A673 (cell line): ENCODE data around the gene ELK4. TPM values are rescaled to one million over a fixed set of nuclear protein-coding genes. Genes with fewer than 3 reads are reported as not detected.

Experiments
- BruUV-seq: library from RNA; stranded (reverse); fragments of 400-500 nt; replicated peaks from 2 replicates; lab custom pipeline; 2021; lab: Mats Ljungman, UMichigan
- CTCF ChIA-PET: fragments of 300-600 bp; sonication (Branson Sonifier 250); formaldehyde crosslinking; loops from one replicate; lab custom pipeline; 2022; ENCODE audit warnings: antibody characterized with exemption; lab: Charles Lee
- POLR2A ChIA-PET: fragments of 300-600 bp; sonication (Branson Sonifier 250); formaldehyde crosslinking; loops from one replicate; lab custom pipeline; 2022; ENCODE audit warnings: antibody characterized with exemption; ENCODE audit not compliant: low non-redundant PET; lab: Charles Lee
- DNase-seq: peaks from one replicate; pipeline ENCODE4 v3.0.0-alpha.2; 2015; ENCODE audit warnings: low spot score
- H3K27ac ChIP-seq: fragments of 200-600 bp; sonication (generic); 2 replicates; pipeline ENCODE4 v1.5.1; 2016; ENCODE audit warnings: mixed run types, low read depth, mild to moderate bottlenecking, mixed read lengths, antibody characterized with exemption, low read length; ENCODE audit not compliant: poor library complexity, severe bottlenecking
- H3K27me3 ChIP-seq: fragments of 200-600 bp; sonication (generic); replicated peaks from 2 replicates; pipeline ENCODE4 v1.6.1; 2017; ENCODE audit warnings: mixed run types, low read depth, mild to moderate bottlenecking, mixed read lengths, antibody characterized with exemption, low read length; ENCODE audit not compliant: insufficient read depth, poor library complexity
- H3K36me3 ChIP-seq: fragments of 200-600 bp; sonication (generic); 2 replicates; pipeline ENCODE4 v1.6.1; 2016; ENCODE audit warnings: mixed run types, mild to moderate bottlenecking, mixed read lengths, antibody characterized with exemption, low read length; ENCODE audit not compliant: insufficient read depth, poor library complexity, severe bottlenecking
- H3K4me1 ChIP-seq: fragments of 200-600 bp; sonication (generic); 2 replicates; pipeline ENCODE4 v1.6.1; 2017; ENCODE audit warnings: mixed run types, mild to moderate bottlenecking, mixed read lengths, antibody characterized with exemption, low read length; ENCODE audit not compliant: insufficient read depth, poor library complexity, severe bottlenecking
- H3K4me3 ChIP-seq: fragments of 200-600 bp; sonication (generic); 2 replicates; pipeline ENCODE4 v1.5.1; 2016; ENCODE audit warnings: low read depth, mixed run types, mild to moderate bottlenecking, mixed read lengths, low read length; ENCODE audit not compliant: poor library complexity, severe bottlenecking
- H3K9me3 ChIP-seq: fragments of 200-600 bp; sonication (generic); 2 replicates; pipeline ENCODE4 v1.6.1; 2016; ENCODE audit warnings: mixed run types, low read depth, mild to moderate bottlenecking, mixed read lengths, antibody characterized with exemption, low read length; ENCODE audit not compliant: poor library complexity, severe bottlenecking
- CTCF ChIP-seq: fragments of 300-800, 200-600 bp; sonication (generic); conservative IDR thresholded peaks from 2 replicates; pipeline ENCODE4 v1.5.1; 2017; ENCODE audit warnings: low read depth, mild to moderate bottlenecking, antibody characterized with exemption, low read length, moderate library complexity, mixed read lengths
- EZH2 ChIP-seq: fragments of 200-600 bp; sonication (generic); IDR thresholded peaks from 2 replicates; pipeline ENCODE4 v1.6.1; 2017; ENCODE audit warnings: borderline replicate concordance, low read depth, mild to moderate bottlenecking, mixed read lengths, antibody characterized with exemption, low read length; ENCODE audit not compliant: poor library complexity, severe bottlenecking
- intact Hi-C: fragments of 100-400 bp; cut with micrococcal nuclease; formaldehyde crosslinking; loops from one replicate; pipeline ENCODE4 v1.10.0; 2022; ENCODE audit not compliant: unreplicated experiment
- total RNA-seq: library from RNA; stranded (reverse); gene quantifications from 2 replicates; pipeline ENCODE4 v1.2.3, GENCODE V29; 2021

The ELK4 gene
- total RNA-seq, 1 experiment from 2014 or later, result 38.2 TPM

DNA sequence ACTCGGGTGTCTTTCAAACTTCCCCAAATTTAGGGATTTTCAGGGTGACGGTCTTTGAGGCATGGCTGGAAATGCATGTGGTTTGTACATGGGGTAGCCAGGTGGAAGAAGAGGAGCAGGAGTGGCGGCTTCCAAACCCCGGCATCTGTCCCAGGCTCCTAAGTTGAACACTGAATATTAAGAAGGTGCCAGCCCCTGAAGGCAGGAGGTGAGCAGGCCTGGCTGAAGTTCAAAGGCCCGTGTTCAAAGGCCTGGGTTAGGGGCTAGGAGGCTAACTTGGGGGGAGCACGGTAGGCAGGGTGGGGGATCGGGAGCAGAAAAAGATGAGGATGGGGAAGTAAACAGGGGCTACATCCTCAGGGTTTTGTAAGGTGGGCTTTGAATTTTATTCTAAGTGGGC lies 42.8 kb downstream of the ELK4 start:
- POLR2A ChIA-PET, result interaction anchor here (0.7 kb wide), 1 partner anchor 122 kb away, joined by 15 read pairs; no protein-coding TSS in a partner anchor
- Histone ChIP-seq H3K27ac (no peak overlapping the region), H3K4me3 (no peak overlapping the region), H3K27me3 (peaks cover 10% of the 10 kb centered on the region), H3K4me1 (no peaks in the 10 kb centered on the region), H3K9me3 (no peaks in the 10 kb centered on the region), H3K36me3 (no peaks in the 10 kb centered on the region)
- no peak for TF ChIP-seq CTCF
- TF ChIP-seq EZH2, result no peak
- BruUV-seq, result no TSS peak
- DNase-seq, result no peak
- intact Hi-C loops, result loop anchor here (5.0 kb wide), 1 partner anchor 57 kb away; no protein-coding TSS in a partner anchor
- CTCF ChIA-PET, result interaction anchor here (1.1 kb wide), 1 partner anchor 69 kb away, joined by 10 read pairs; no protein-coding TSS in a partner anchor

- Histone ChIP-seq H3K27me3 (peaks cover 10% of the 10 kb centered on the region), H3K9me3 (no peaks in the 10 kb centered on the region), H3K4me1 (no peaks in the 10 kb centered on the region), H3K4me3 (no peak overlapping the region), H3K27ac (no peak overlapping the region), H3K36me3 (no peaks in the 10 kb centered on the region)
- DNase-seq, result peak; percentile 54
- no TSS peak for BruUV-seq
- intact Hi-C loops, result loop anchor here (5.0 kb wide), 1 partner anchor 56 kb away; no protein-coding TSS in a partner anchor
- no peak for TF ChIP-seq EZH2
- peak; percentile 51 for TF ChIP-seq CTCF
- ChIA-PET CTCF (interaction anchor here (1.0 to 1.1 kb wide), 2 partner anchors 68 to 69 kb away, joined by 3 to 10 read pairs; no protein-coding TSS in a partner anchor), POLR2A (interaction anchor here (0.7 kb wide), 1 partner anchor 123 kb away, joined by 15 read pairs; no protein-coding TSS in a partner anchor)
Observed at GRCh38 chr1:205588636-205589035, 43.2 kb downstream of the ELK4 start.

DNA sequence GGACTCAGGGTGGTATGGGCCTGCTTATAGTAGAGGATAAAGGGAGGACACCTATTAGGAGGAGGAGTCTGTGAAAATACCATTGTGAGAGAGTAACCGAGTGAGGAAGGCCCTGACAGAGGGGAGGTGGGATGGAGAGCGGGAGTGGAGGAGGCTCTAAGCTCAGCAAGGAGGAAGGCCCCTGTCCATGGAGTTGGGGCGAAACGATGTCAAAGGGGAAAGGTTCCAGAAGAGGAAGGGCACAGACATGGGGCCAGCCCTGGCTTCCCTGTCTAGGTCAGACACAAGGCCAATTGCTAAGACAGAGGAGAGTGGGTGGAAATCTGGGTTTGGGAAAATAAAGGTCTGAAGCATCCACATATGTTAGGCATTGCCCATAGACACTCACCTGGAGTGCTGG lies 44.2 kb downstream of the ELK4 start:
- TF ChIP-seq CTCF, result no peak
- no peak for TF ChIP-seq EZH2

More for the DNA sequence above, 44.2 kb downstream of the ELK4 start:
- ChIA-PET CTCF (interaction anchor here (1.0 kb wide), 1 partner anchor 69 kb away, joined by 3 read pairs; no protein-coding TSS in a partner anchor), POLR2A (no interaction called here)
- Histone ChIP-seq H3K27me3 (peaks cover 10% of the 10 kb centered on the region), H3K9me3 (no peaks in the 10 kb centered on the region), H3K27ac (no peak overlapping the region), H3K36me3 (no peaks in the 10 kb centered on the region), H3K4me3 (no peak overlapping the region), H3K4me1 (peaks cover 8% of the 10 kb centered on the region)
- BruUV-seq, result no TSS peak
- intact Hi-C loops, result loop anchor here (5.0 kb wide), 1 partner anchor 55 kb away; no protein-coding TSS in a partner anchor
- DNase-seq, result no peak
